GM19467 (cell line): Measurements from ENCODE around the gene DNM1.
A peak's percentile ranks its signal among the peaks of the same experiment; 100 is the strongest.
"Not testable (repeated sequence)": the region's sequence is repeated elsewhere in the genome, so short reads cannot be mapped to it uniquely, and the experiment has no call there.

Experiments used
- ATAC-seq: cut with Tn5 transposase; IDR thresholded peaks from one replicate; pipeline ENCODE4 v1.9.1; 2021; ENCODE audit warnings: mild to moderate bottlenecking, moderate library complexity; ENCODE audit not compliant: unreplicated experiment

DNM1 gene

GRCh38 chr9:128274245-128274644 is 71.1 kb downstream of the DNM1 start:
- ATAC-seq: no peak

DNA sequence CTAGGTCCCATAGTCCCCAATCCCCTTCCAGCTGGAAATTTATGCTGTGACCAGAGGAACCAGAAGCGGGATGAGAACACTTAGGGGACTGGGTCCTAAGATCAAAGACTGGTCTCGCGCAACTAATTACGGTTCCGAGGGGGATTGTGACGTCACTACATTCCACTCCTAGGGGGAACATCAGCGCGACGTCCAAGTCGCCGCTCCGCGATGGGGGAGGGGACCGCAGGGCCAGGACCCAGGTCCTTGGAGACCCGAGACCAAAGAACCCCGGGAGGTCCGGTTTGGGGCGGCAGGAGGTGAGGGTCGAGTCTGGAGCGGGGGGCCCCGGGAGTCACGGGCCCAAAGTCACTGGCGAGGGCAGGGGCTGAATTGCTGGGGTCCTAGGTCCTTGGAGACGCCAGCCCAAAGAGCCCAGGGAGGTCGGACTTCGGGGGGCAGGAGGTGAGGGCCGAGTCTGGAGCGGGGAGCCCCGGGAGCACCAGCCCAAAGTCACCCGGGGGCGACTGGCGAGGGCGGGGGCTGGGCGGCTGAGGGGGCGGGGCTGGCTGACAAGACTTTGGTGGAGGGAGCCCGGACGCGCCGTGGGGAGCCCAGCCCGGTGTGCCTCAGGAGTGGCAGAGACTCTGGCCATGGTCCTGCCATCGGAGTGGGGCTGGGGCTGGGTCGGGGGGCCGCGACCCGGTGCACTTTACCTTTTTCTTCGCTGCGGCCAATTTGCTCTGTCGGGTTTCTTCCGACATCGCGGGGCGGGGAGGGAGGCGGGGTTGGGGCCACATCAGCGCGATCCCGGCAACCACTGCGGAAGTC is 72.2 kb downstream of the DNM1 start, which contains the start of gene GOLGA2:
TSS of gene GOLGA2 (minus strand) at position 810 of the 810 bp plus-strand sequence. CDS start at position 779, 31 bp downstream.
- ATAC-seq: peak; percentile 36

DNA sequence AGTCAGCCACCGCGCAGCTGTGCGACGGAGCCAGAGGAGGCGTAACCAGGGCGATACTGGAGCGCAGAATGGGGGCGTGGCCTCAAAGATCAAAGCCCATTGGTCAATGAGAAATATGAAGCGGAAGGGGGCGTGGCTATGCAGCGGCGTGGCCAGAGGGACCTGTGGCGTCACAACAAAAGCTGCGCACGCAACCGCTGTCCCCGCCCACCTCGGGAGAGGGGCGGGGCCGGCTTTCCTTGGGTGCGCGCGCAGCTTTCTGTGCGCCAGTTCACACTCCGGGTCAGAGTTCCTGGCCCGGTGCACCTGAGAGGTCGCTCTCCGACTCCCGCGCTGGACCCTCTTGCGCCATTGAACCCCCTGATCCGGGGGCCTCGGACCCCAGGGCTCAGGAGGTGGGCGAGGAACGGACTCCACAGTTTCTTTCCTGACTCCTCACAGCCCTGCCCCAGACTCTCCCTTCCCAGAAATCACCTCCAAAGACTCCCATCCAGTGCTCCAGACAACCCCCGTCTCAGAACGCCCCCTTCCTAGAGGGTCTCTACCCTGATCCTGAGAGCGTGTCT is 72.9 kb downstream of the DNM1 start, which contains the start of gene SWI5:
TSS of gene SWI5 (plus strand) at position 269 of the 566 bp plus-strand sequence.
- ATAC-seq: peak; percentile 85

DNA sequence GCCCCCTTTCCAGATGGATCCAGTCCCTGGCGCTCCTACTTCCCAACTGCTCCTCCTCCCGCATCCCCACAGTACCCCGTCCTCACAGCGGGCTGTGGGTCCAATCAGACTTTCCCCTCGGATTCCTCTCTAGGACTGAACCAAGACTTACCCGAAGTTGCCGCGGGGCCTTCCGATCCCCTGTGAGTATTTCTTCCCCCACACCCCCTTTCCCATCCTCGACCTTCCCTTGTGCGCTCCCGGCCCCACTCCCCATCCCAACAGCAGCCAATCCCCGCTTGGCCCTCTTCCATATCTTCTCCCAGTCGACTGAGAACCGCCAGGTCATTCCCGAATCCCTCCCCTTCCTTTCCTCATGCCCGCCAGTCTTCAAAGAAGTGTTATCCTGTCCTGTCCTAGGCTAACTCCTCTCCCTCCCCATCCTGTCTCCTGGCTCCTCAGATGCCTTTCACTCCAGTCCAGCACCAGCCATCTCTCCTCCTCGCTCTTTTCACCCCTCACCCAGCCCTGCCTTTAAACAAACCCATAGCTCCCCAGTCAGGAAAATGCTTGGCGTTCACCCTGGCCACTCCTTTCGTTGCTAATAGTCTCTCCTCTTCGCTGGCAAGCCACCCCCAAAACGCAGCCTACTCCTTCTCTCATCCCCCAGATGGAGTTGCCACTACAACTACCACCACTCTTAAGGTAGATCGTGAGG is 73.5 kb downstream of the DNM1 start:
- no peak for ATAC-seq

DNA sequence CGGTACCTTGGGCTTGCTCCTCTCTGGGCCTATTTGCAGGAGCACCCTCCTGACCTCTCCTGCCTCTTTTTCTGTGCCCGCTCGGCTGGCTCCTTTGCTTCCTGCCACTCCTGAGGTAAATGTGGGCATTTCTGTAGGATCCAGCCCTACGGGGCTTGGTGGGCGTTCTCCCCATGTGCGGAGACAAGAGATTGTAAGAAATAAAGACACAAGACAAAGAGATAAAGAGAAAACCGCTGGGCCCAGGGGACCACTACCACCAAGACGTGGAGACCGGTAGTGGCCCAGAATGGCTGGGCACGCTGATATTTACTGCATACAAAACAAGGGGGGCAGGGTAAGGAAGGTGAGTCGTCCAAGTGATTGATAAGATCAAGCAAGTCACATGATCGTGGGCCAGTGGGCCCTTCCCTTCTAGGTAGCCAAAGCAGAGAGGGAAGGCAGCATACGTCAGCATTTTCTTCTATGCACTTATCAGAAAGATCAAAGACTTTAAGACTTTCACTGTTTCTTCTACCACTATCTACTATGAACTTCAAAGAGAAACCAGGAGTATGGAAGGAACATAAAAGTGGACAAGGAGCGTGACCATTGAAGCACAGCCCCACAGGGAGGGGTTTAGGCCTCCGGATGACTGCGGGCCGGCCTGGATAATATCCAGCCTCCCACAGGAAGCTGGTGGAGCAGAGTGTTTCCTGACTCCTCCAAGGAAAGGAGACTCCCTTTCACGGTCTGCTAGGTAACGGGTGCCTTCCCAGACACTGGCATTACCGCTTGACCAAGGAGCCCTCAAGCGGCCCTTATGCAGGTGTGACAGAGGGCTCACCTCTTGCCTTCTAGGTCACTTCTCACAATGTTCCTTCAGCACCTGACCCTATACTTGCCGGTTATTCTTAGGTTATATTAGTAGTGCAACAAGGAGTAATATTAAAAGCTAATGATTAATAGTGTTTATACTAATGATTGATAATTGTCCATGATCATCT is 76.2 kb downstream of the DNM1 start:
- ATAC-seq: not testable (repeated sequence)

GRCh38 chr9:128280084-128280622 is 77.0 kb downstream of the DNM1 start:
- ATAC-seq: no peak

DNA sequence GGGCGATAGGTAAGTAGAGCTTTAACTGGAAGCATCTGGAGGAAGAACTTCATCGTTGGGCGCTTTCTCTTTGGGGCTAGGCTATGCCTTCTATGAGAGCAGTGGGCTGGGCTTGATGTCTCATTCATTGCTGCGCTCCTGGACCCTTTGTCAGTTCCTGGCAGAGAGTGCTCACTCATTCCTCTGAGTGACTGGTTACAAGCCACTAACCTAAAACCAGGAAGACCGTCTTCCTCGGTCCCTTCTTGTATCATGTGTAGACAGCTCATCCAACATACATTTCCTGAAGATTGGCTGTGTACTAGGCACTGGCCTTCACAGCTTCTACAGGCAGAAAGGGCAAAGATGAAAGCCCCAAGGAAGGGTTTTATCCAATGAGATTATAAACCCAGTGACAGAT is 79.3 kb downstream of the DNM1 start:
- no peak for ATAC-seq

GRCh38 chr9:128285033-128285784 is 82.0 kb downstream of the DNM1 start:
- ATAC-seq: no peak

DNA sequence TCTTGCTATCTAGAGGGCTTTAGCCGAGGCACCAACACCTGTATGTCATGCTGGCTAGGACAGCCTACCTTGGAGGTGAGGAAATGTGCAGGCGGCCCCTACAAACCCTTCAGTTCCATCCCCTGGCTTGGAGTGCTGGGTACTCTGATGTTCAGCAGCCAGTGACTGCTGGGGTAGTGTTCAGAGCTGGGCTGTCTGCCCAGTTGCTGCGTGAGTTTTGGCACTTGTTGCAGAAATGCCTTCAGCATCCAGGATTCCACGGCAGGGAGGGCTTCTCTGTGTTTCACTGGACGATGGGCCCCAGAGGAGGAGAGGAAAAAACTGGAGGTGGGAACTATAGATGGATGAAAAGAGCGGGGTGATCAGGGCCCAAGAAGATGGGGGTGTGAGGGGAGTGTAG is 83.3 kb downstream of the DNM1 start:
- ATAC-seq: no peak

DNA sequence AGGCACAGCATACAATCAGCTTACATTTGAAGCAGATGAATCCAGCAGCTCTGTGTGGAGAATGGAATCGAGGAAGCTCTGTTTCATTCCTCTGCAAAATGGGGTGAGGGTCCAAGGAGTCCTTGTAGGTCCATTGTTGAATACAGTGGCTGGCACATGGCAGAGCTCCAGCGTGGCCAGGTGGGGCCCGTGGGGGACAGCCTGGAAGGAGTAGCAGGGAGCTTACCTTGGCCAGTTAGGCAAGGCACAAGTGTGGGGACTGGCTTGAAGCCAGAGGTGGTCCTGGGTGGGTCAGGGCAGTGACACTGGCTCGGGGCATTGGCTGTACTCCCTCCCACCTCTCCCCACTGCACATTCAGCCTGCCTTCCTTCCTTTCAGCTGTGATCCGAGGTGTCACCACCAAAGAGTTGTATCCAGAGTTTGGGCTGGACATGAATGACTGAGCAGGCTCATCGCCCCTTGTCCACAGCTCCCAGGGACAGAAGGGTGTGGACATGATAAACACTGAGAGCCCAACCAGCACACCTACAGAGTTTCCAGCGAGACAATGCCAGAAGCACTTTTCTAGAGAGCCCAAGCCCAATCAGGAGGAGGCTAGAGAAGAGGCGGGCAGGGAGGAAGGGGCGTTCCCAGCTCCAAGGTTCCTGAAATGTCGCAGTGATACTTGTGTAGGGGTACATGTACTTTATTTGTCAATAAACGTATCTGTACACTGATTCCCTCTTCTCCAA is 85.3 kb downstream of the DNM1 start:
- ATAC-seq: no peak

DNA sequence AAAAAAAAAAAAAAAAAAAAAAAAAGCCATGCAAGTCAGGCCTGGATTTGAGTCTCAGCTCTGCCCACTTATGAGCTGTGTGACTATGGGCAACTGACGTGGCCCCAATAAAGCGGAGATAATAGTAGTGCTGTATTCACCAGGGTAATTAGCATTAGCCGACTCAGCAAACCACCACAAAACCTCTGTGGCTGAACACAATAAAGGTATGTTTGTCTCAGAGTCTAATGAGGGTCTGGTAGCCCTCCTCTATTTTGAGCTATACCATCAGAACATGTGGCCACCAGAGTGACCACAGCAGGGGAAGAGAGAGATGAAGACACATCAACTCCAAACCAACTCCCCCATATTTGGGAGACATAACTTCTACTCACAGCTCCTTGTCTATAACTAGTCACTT is 88.8 kb downstream of the DNM1 start:
- ATAC-seq: no peak

DNA sequence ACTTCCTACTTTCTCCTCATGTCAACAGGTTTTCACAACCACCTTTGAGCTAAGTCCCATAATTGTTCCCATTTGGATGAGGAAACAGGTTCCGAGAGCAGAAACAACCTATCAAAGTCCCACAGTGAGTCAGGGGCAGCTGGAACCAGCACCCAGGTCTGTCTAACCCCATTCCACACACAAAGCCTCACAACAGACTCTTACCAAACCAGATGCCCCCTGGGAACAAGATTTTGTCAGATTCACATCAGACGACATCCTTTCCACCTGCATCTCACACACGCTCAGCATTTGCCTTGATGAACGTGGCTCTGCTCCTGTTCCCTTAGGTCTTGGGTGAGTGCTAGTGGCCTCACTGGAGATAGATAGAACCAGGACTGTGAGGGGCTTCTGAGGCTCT is 89.9 kb downstream of the DNM1 start:
- ATAC-seq: no peak

GRCh38 chr9:128294142-128294541 is 91.0 kb downstream of the DNM1 start:
- no peak for ATAC-seq

DNA sequence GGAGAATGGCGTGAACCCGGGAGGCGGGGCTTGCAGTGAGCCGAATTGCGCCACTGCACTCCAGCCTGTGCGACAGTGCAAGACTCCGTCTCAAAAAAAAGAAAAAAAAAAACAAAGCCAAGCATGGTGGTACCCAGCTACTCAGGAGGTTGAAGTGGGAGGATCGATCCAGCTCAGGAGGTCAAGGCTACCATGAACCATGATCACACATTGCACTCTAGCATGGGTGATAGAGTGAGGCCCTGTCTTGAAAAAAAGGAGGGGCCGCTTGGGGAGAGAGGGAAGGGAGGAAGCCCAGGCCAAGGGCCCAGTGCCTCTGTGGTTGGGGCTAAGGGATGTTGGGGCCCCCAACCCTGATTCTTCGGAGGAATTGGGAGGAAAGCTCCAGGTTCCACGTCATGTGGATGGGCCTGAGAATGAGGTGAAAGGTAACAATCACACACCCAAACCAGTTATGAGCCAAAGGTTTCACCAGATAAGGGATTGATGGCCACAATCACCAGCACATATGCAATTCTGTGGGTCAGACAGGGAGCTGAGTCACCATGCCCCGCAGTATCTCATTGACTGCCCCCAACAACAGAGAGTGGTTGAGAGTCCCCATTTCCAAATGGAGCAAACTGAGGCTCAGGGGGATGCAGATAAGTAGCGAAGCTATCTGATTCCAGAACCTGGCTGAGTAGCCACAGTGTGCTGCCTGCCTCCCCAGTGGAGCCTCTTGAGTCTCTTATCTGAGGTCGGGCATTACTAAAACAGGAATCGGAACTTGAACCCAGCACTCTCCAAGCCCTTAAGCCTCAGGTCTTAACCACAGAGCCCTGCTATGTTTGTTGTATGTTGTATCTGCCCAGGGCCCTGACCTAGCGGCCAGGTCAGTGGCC is 93.4 kb downstream of the DNM1 start:
- ATAC-seq: no peak

DNA sequence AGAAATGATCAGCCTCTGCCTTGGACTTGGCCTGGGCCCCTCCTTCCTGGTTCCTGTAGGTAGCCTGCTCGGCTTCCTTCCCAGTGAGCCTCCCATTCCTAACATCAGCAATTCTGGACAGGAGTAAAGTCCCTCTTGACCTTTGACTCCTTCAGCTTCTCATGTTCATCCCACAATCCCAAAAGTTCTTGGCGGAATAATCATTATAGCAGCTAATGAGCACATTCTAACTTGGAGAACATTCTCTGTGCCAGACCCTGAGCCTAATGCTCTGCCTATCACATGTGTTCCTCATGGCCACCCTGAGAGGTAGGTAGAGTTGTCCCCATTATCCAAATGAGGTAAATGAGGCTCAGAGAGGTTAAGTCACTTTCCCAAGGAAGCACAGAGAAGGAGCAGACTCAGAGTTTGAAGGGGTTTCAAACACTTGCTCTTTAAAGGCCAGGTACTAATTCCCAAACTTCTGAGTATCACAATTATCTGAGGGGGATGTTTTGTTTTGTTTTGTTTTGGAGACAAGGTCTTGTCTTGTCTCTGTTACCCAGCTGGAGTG is 94.1 kb downstream of the DNM1 start:
- ATAC-seq: no peak

- no peak for ATAC-seq
These were observed 95.6 kb downstream of the DNM1 start for GRCh38 chr9:128298535-128299482.
